ENCODE results near the gene GRK4. TPM values are rescaled to one million over a fixed set of nuclear protein-coding genes. Genes with fewer than 3 reads are reported as not detected.

Gene GRK4
- total RNA-seq, 4 donors from 2014 or later: 0.95 to 17.3 (median 1.5) TPM

GRCh38 chr4:2925931-2926860 lies 37.2 kb upstream of the GRK4 start:
- Histone ChIP-seq H3K9me3 (no peaks in the 10 kb centered on the region), H3K4me3 (no peak overlapping the region), H3K36me3 (peaks cover 0 to 94% (median 0%) of the 10 kb centered on the region in 3 donors), H3K4me1 (peaks cover 0 to 19% (median 8%) of the 10 kb centered on the region in 4 donors), H3K27ac (no peak overlapping the region), H3K27me3 (no peaks in the 10 kb centered on the region)
- TF ChIP-seq, protein P1, sequence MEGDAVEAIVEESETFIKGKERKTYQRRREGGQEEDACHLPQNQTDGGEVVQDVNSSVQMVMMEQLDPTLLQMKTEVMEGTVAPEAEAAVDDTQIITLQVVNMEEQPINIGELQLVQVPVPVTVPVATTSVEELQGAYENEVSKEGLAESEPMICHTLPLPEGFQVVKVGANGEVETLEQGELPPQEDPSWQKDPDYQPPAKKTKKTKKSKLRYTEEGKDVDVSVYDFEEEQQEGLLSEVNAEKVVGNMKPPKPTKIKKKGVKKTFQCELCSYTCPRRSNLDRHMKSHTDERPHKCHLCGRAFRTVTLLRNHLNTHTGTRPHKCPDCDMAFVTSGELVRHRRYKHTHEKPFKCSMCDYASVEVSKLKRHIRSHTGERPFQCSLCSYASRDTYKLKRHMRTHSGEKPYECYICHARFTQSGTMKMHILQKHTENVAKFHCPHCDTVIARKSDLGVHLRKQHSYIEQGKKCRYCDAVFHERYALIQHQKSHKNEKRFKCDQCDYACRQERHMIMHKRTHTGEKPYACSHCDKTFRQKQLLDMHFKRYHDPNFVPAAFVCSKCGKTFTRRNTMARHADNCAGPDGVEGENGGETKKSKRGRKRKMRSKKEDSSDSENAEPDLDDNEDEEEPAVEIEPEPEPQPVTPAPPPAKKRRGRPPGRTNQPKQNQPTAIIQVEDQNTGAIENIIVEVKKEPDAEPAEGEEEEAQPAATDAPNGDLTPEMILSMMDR (IDR thresholded peaks at IDR 0.05): no peak
- no peak for TF ChIP-seq POLR2A (IDR thresholded peaks at IDR 0.05)
- DNase-seq: peak in 2 of 3 donors; percentile 42 to 44

DNA sequence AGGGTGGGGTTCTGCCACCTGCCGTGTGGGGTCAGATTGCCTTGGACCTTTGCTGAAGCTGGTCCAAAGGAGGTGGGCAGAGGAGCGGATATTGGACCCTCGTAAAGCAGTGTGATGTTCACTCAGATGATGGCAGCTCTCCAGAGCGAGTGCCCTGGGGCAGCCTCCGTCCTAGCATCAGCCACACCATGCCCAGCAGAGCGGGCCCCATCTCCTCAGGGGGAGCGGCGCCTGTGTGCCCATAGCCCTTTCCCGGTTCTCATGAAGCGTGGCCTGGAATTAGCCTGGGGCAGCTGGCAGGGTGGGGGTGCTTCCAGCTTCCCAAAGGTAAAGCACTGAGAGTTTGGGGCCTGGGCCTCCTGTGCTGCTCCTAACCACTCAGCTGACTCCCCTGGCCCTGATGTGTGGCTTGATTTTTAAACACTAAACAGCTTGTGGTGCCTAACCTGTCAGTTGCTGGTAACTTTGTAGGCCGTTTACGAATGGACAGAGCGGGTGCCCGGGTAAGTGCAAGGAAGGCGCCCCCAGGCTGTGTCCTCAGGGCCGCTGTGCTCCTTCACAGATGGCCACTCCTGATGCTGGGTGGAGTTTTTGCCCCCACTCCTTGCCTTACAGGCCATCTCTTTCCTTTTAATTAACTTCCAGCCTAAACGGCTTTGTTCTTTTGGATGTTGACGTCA lies 36.2 kb upstream of the GRK4 start:
- no peak for TF ChIP-seq POLR2A (IDR thresholded peaks at IDR 0.05)
- TF ChIP-seq, protein P1 (IDR thresholded peaks at IDR 0.05): no peak
- peaks cover 0 to 20% (median 17%) of the 10 kb centered on the region in 4 donors for H3K4me1 ChIP-seq
- H3K27me3 ChIP-seq: no peaks in the 10 kb centered on the region
- peaks cover 0 to 92% (median 0%) of the 10 kb centered on the region in 3 donors for H3K36me3 ChIP-seq
- no peak overlapping the region for H3K4me3 ChIP-seq
- H3K9me3 ChIP-seq: no peaks in the 10 kb centered on the region
- peak in 2 of 3 donors; percentile 30 to 42 for DNase-seq
- no peak overlapping the region for H3K27ac ChIP-seq

GRCh38 chr4:2927696-2928075 lies 35.7 kb upstream of the GRK4 start:
- TF ChIP-seq, protein P1 (IDR thresholded peaks at IDR 0.05): no peak
- H3K4me3 ChIP-seq: no peak overlapping the region
- peaks cover 0 to 86% (median 0%) of the 10 kb centered on the region in 3 donors for H3K36me3 ChIP-seq
- no peaks in the 10 kb centered on the region for H3K27me3 ChIP-seq
- H3K4me1 ChIP-seq: peaks cover 0 to 25% (median 20%) of the 10 kb centered on the region in 4 donors
- H3K9me3 ChIP-seq: no peaks in the 10 kb centered on the region
- no peak overlapping the region for H3K27ac ChIP-seq
- peak in 2 of 3 donors; percentile 15 to 42 for DNase-seq

DNA sequence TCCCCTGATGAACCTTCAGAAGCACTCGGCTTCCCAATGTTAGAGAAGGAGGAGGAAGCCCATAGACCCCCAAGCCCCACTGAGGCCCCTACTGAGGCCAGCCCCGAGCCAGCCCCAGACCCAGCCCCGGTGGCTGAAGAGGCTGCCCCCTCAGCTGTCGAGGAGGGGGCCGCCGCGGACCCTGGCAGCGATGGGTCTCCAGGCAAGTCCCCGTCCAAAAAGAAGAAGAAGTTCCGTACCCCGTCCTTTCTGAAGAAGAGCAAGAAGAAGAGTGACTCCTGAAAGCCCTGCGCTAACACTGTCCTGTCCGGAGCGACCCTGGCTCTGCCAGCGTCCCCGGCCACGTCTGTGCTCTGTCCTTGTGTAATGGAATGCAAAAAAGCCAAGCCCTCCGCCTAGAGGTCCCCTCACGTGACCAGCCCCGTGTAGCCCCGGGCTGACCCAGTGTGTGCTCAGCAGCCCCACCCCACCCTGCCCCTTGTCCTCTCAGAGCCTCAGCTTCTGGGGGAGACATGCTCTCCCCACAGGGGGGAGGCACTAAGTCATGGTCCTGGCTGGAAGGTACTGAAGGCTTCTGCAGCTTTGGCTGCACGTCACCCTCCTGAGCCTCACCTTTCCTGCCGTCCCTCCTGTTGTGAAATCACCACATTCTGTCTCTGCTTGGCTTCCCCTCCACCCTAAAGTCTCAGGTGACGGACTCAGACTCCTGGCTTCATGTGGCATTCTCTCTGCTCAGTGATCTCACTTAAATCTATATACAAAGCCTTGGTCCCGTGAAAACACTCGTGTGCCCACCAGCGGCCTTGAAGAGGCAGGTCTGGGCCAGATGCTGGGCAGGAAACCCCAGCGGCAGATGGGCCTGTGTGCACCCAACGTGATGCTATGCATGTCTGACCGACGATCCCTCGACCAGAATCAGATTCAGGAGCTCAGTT lies 34.9 kb upstream of the GRK4 start:
- TF ChIP-seq, protein P1 (IDR thresholded peaks at IDR 0.05): no peak
- TF ChIP-seq POLR2A (IDR thresholded peaks at IDR 0.05): no peak
- Histone ChIP-seq H3K27ac (no peak overlapping the region), H3K36me3 (peaks cover 0 to 78% (median 0%) of the 10 kb centered on the region in 3 donors), H3K27me3 (no peaks in the 10 kb centered on the region), H3K9me3 (no peaks in the 10 kb centered on the region), H3K4me1 (peaks cover 0 to 29% (median 22%) of the 10 kb centered on the region in 4 donors), H3K4me3 (no peak overlapping the region)
- DNase-seq: peak in 2 of 3 donors; percentile 42 to 44

DNA sequence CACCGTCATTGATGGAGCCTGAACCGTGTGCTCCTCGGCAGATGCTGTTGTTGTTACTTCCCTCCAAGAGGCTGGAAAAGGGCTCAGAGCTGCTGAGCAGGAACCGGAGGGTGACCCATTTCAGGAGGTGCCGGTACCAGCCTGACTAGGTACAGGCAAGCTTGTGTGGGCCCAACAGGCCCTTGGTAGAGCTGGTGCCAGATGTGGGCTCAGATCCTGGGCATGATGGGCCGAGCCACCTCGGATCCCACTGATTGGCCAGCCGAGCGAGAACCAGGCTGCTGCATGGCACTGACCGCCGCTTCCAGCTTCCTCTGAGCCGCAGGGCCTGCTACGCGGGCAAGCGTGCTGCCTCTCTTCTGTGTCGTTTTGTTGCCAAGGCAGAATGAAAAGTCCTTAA lies 33.9 kb upstream of the GRK4 start:
- no peak overlapping the region for H3K4me3 ChIP-seq
- H3K36me3 ChIP-seq: peaks cover 0 to 69% (median 0%) of the 10 kb centered on the region in 3 donors
- peak in 2 of 3 donors; percentile 37 to 44 for DNase-seq
- H3K9me3 ChIP-seq: no peaks in the 10 kb centered on the region
- no peak for TF ChIP-seq POLR2A (IDR thresholded peaks at IDR 0.05)
- TF ChIP-seq, protein P1 (IDR thresholded peaks at IDR 0.05): no peak
- peaks cover 0 to 33% (median 27%) of the 10 kb centered on the region in 4 donors for H3K4me1 ChIP-seq
- no peaks in the 10 kb centered on the region for H3K27me3 ChIP-seq
- no peak overlapping the region for H3K27ac ChIP-seq
